GM19023 (cell line): ENCODE results near the gene MAN2B2.

Source experiments
- ATAC-seq: cut with Tn5 transposase; IDR thresholded peaks from one replicate; pipeline ENCODE4 v1.9.1; 2021; ENCODE audit warnings: mild to moderate bottlenecking, moderate library complexity; ENCODE audit not compliant: unreplicated experiment

Gene MAN2B2

DNA sequence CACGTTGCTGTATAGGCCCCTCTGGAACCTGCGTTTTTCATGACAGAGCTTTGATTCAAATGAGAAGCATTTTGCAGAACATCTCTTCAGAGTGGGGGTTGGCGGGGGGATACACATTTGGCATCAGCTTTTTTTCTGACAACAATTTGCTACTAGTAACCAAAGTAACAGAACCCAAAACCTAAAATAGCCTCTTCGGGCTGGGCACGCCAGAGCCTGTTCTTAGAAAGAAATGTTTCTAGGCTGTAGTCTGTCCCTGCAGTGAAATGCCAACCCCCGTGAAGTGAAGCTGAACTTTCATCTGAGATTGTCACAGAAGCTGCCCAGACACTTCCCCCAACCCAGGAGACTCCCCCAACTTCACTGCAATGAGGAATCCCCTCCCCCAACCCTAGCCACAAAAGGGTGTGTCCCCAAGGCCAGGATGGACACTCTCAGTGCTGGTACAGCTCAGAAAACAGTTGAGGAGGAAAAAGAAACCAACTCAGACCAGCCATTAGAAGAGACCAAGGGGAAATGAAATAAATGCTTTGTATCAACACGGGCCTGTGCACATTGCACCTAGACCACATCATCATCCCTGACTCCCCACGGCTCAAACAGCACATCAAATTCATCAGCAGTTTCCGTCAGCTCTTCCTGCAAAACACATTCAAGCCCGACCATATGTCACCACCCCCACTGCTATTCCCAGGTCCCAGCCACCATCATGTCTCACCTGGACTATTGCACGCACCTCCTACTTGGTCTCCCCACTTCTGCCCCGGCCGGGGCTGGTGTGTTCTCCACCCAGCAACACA is 8.4 kb upstream of the MAN2B2 start:
- ATAC-seq: no peak

DNA sequence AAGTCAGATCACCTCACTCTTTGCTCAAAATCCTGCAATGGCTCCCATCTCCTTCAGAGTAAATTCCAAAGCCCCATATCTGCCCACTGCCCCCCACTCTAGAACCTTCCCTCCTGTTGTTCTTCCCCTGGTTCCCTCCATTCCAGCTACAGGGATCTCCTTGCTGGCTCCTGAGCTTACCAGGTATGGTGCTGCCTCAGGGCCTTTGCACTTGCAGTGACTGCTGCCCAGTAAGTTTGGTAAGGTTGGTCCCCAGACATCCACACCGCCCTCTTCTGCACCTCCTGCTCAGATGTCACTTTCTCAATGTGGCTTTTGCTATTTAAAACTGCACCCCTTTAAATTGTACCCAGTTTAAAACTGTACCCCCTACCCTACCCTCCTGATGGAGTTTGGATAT is 7.8 kb upstream of the MAN2B2 start:
- no peak for ATAC-seq

DNA sequence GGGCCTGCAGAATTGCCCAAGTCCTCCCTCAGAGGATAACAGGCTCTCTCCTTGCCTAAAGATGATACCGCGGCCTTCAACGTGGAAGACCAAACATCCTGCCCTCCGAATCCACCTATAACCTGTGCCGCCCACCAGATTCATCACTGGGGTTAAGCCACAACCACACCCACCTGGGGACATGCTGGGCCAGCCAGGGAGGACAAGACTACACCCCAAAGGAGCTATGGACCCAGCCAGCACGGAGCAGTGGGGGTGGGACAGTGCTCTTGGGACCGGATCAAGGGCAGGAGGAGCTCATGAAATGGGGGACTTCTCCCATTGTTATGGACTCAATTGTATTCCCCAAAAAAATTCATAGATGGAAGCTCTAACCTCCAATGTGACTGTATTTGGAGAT is 6.8 kb upstream of the MAN2B2 start:
- no peak for ATAC-seq

DNA sequence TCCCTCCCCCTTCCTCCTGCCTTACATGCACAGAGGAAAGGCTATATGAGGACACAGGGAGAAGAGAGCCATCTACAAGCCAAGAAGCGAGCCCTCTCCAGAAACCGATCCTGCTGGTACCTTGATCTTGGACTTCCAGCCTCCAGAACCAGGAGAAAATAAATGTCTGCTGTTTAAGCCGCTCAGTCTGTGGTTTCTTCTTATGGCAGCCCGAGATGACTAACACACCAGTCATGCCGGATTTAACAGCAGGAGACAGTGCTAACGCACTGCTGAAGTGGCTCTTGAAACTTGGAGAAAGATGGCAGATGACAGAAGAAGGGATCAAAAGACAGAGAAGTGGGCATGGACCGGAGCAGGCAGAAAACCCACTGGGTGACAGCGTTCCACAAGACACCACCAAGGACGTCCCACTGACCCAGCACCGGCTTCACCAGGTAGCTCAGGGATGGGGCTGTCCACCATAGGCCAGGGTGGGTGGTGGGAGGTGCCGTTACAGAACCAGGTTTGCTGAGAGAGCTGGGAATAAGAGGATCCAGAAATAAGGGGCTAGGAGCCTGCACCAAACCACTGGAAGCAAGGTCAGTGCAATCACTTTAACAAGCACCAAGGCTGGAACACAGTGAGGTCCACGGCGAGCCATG is 6.2 kb upstream of the MAN2B2 start:
- no peak for ATAC-seq

DNA sequence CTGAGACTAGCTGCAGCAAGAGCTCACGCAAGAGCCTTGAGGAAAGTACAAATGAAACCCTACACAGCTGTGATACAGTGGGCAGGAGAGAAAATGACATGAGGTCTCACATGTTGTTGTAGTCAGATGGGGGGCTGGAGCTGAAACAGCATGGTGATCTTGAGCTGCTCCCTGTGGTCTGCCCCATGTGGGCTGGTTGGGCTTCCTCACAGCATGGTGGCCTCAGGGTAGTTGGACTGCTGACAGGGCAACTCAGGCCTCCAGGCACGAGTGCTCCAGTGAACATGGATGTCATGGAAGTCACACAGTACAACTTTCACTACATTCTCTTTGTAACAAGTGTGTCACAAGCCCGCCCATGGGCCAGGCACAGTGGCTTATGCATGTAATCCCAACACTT is 3.4 kb upstream of the MAN2B2 start:
- no peak for ATAC-seq

DNA sequence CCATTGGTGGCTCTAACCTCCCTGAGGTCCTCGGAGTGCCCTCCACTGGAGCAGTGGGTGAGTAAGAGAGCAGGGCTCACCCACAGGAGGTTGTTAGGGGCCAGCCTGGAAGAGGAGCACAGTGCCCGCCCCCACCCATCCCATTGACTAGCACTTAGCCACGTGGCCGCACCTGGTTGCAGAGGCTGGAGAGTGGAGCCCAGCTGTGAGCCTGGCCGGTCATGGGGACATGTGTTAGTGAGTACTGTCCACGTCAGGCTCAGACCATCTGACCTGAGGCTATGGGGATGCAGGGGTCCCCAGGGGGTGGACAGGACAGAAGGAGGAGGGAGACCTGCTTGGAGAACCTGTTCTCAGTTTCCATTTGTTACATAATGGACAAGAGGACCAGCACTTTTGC is 1.4 kb upstream of the MAN2B2 start:
- ATAC-seq: no peak

DNA sequence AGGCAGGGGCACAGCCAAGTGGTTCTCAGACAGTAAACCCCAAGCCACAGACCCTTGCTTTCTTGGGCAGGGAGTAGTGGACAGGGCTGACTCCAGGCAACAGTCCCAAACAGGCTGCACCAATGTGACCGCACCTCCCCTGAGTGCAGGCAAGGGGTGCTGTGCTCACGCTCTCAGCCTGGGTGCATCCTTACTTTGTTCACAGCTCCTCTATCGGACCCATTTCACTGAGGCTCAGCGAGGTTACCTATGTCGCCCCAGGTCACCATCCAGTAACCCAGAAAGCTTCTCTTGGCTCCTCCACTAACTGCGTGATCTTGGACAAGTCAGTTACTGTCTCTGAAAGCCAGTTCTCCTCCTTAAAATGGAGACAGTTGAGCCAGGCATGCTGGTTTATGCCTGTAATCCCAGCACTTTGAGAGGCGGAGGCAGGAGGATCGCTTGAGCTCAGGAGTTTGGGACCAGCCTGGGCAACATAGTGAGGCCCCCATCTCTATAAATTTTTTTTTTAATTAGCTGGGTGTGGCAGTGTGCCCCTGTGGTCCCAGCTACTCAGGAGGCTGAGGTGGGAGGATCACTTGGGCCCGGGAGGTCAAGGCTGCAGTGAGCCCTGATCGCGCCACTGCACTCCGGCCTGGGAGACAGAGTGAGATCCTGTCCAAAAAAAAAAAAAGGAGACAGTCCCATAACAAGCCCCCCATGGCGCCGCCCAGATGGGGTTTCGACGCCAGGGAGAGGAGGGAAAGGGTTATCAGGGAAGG is 823 bp upstream of the MAN2B2 start:
- no peak for ATAC-seq

DNA sequence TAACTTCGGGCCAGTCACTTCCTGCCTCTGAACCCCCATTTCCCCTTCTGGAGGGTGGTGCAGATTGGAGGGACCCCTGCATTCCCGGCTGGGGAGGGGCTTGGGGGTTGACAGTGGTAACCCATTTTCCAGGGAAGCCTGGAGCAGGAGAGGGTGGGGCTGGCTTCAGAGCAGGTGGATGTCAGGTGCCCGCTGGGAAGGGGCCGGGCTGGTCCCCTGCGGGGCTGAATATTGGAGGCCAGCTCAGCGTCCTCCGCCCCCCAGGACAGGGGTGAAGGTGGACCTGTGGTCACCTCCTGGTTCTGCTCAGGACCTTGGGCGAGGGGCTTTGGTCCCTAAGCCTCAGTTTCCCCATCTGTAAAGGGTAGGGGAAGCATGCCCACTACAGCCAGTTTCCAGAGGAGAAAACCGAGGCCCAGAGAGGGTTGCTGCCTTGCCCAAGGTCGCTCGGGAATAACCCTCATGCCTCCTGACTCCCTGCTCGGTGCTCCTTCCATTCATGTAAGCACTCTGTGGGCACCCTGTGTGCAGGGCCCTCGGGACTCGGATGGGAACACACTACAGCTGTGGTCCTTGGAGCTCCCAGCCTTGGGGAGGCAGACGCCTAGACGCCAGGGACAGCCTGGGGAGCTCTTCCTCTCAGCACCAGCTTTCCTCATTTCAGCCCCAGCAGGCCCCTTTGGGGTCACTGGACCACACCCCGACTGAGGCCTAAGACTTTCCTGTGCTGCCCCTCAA is 683 bp downstream of the MAN2B2 start:
- no peak for ATAC-seq

DNA sequence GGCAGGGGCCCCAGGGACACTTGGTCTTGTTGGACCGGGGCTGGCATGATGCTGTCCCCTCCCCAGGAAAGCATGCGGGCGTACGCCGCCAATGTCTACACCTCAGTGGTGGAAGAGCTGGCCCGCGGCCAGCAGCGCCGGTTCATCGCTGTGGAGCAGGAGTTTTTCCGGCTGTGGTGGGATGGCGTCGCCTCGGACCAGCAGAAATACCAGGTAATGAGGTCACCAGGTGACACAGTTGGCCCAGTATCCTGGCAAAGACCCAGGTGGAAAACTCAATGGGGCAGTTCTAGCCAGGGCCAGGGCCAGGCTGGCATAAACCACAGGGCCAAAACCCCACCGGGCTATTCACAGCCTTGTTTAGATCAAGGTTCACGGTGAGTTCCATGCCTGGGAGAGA is 1.5 kb downstream of the MAN2B2 start:
- ATAC-seq: no peak

DNA sequence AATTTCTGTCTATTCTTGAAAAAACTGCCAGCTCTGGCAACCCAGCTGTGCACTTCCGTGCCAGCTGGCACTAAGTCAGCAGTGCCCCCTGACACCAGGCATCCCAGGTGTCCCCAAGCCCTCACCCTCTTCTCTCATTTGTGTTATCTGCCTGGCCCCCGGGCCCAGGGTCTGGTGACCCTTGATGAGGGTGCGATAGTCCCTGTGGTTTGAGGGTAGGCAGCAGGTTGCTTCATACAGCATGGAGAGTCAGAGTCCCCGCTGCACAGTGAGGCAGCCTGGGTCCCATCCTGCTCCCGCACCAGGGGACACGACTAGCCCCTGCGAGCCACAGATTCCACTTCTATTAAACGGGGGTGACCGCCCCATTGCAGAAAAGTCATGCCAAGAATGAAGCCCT is 1.9 kb downstream of the MAN2B2 start:
- no peak for ATAC-seq

DNA sequence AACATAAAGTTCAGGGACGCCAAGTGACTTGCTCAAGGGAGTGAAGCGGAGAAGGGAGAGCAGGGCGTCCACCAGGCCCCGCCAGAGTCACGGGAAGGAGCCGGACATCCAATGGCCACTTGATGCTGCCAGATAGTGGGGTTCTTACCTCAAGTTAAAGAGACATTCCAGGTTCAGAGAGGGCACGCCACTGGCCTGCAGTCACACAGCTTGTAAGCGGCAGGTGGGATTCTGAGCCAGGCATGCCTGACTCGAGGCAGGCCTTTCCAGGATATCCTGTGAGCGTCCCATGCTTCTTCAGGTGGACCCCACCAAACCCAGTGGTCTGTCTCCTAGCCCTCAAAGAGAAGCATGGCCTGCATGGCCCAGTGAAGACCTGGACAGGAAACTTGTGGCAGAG is 2.4 kb downstream of the MAN2B2 start:
- ATAC-seq: no peak

DNA sequence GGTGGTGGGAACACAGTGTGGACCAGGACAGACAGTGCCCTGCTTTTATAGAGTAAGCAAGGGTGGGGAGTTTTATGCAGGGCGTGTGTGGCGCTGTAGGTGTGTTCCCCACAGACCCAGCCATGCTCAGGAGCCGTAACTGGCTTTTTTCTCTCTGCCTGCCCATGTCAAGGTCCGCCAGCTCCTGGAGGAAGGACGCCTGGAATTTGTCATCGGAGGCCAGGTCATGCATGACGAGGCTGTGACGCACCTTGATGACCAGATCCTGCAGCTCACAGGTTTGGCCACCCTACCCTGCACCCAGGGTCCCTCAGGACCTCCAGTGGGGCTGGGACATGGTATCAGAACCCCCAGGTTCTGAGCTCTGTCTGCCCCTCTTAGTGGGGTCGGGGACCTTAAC is 3.2 kb downstream of the MAN2B2 start:
- no peak for ATAC-seq

DNA sequence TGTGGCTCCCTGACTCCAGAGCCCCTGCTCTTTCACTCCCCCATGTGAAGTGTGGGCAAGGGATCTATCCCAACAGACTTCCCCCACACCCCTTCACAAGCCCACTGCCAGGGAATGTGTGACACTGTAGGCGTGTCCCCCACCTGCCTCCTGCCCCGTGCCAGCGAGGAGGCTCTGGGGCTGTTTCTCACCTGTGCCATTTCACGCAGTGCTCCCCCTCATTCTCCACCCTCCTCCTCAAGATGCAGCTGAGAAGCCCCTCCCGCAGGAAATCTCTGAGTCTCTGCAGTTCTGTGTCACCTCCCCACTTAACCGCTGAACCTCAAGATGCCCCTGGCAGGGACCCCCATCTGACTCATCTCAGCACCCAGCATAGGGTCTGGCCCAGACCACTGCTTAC is 5.4 kb downstream of the MAN2B2 start:
- ATAC-seq: no peak

DNA sequence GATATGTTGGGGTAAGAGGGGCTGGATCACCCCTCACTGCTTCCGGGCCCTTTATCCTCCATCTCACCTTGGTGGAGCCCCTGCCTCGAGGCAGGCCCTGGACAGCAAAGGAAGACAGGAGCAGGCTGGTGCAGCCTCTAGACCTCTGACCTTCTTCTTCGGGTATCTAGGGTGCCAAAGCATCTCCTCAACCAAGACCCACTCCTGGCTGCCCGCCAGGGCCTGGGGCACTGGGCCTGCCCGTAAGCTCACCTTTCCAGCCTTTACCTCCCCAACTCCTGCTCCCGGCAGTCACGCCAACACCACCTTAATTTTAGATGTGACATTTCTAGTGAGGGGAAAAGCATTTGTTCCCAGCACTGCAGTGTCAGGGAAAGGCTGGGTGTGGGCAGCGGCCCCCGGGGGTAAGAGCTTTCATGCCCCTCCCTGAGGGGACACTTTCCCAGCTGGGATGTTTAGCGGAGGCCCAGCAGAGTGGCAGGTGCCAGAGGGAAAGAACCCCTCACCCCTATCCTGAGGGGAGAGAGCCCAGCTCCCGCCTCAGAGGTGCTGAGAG is 6.7 kb downstream of the MAN2B2 start:
- no peak for ATAC-seq

DNA sequence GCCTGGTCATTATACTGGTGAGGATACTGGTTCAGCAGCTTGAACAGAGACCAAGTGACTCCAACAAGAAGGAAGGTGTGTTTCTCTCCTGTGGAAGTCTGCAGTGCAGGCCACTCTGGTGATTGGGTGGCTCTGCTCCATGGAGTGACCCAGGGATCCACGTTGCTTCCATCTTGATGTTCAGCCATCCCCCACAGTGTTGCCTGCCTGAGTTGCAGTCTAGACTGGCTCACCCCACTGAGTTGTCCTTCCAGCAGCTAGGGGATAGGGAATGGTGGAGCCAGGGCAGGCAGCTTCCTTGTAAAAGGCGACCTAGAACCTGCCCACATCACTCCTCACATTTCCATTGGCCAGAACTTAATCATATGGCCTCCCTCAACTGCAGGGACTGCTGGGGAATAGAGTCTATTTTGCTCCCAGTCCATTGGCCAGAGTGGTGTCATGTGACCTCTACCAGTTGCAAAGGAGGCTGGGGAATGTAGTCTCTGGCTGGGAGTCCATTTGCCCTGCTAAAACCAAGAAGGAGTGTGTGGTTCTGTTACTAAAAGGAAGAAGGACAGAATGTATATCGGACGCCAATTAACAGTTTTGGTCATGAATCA is 8.0 kb downstream of the MAN2B2 start:
- no peak for ATAC-seq

DNA sequence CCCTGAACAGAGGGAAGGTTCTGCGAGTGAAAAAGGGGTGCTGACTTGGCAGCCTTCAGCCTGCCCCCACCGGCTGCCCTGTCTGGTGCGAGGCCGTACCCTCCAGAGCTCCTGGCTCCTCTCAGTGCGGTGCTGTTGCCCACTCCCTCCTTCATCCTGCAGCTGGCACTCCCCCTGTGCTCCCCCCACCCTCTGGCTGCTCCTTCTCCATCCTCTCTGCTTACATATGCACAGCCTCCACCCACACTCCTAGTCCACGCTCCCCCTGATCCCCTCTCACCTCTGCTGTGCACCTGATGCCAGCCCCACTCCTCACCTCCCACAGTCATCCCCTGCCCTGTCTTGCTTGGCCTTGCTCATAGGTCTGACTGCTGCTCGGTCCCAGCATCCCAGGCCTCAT is 9.9 kb downstream of the MAN2B2 start:
- ATAC-seq: no peak

DNA sequence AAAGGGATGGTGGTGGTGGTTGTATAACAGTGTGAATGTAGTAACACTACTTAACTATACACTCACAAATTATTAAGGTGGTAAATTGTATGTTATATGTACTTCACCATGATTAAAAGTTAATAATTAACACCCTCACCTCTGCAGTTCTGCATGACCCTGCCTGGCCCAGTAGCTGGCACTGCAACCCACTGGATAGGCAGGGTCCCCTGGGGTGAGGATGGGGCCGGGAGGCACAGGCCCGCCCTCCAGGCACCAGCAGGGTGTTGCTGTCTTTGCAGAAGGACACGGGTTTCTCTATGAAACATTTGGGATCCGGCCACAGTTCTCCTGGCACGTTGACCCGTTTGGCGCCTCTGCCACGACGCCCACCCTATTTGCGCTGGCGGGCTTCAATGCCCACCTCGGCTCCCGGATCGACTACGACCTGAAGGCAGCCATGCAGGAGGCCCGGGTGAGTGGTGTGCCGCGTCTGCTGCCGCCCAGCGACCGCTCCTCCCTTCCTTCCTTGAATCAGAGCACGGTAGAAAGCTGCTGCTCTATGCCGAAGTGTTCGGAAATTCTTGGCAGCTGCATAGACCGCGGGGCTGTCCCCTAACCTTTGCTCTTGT is 11.8 kb downstream of the MAN2B2 start:
- ATAC-seq: no peak

DNA sequence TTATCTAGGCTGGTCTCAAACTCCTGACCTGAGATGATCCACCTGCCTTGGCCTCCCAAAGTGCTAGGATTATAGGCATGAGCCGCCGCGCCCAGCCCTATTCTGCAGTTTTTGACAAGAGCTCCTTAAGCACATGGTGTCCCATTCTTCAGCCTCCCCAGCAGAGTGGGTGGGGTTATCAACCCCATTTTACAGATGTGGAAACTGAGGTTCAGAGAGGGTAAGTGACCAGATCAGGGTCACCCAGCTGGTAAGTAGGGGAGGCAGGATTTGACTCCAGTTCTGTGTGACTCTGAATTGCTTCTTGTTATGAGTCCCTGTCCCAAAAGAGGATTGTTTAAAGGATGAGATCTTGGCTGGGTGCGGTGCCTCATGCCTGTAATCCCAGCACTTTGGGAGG is 14.5 kb downstream of the MAN2B2 start:
- no peak for ATAC-seq

DNA sequence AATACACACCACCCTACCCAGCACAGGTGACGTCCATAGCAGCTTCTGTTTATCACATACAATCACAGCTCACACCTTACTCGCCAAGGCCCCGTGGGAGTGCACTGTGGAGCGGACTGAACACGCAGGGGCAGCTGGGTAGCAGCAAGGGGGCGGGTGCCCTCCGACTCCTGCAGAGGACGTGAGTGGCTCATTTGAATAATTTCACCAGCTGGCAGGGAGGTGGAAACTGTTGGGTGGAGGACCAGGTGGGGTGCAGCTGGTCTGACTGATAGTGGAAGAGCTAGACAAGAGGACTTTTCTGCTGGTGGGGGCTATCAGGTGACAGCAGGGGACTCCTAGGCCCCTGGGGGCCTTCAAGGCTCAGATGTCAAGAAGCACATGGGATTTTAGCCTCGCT is 16.3 kb downstream of the MAN2B2 start:
- no peak for ATAC-seq

DNA sequence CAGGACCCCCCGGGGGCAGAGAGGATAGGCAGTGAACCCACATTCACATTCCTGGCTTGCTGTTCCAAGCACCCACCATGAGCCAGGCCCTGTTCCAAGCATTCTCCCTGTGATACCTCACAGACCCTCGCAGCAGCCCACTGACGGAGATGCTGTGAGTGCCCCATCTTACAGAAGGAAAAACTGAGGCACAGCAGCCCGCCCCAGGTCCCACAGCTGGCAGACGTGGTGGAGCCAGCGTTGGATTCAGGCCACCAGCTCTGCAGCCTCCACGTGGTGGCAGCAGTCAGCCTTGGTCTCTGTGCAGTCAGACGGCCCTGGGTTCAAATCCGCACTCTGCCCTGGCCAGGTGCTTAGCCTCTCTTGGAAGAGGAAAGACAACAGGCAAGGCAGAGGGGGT is 16.8 kb downstream of the MAN2B2 start:
- ATAC-seq: no peak
